Stomach smooth muscle (tissue), 2 donors: Measurements from ENCODE around the gene FANCC.
A peak's percentile ranks its signal among the peaks of the same experiment; 100 is the strongest.

Experiments
- H3K27ac ChIP-seq: one replicate; pipeline ENCODE4 v1.7.0; 2013; ENCODE audit warnings: mild to moderate bottlenecking, low read length, inconsistent platforms
- H3K27me3 ChIP-seq, 2 donors: one replicate each; pipeline ENCODE4 v1.7.0; 2013; ENCODE audit warnings: low read length in 2 of 2; ENCODE audit not compliant: insufficient read depth in 2 of 2, control insufficient read depth in 1 of 2
- H3K36me3 ChIP-seq, 2 donors: one replicate each; pipeline ENCODE4 v1.7.0; 2013; ENCODE audit warnings: low read length in 2 of 2; ENCODE audit not compliant: control insufficient read depth in 2 of 2, insufficient read depth in 2 of 2
- H3K4me1 ChIP-seq: one replicate; pipeline ENCODE4 v1.7.0; 2013; ENCODE audit warnings: low read length; ENCODE audit not compliant: control insufficient read depth, insufficient read depth
- H3K4me3 ChIP-seq, 2 donors: one replicate each; pipeline ENCODE4 v1.7.0; 2013; ENCODE audit warnings: low read length in 2 of 2
- H3K9ac ChIP-seq, 2 donors: one replicate each; pipeline ENCODE4 v1.7.0; 2013; ENCODE audit warnings: low read length in 2 of 2, mild to moderate bottlenecking in 1 of 2
- H3K9me3 ChIP-seq, 2 donors: one replicate each; pipeline ENCODE4 v1.7.0; 2013; ENCODE audit warnings: low read length in 2 of 2; ENCODE audit not compliant: control insufficient read depth in 2 of 2
- donor health status: healthy.
- donor health status: Pancreatic carcinoma.

FANCC gene

GRCh38 chr9:95142315-95142714 lies 175.2 kb downstream of the FANCC start:
- H3K27me3 ChIP-seq, result no peaks in the 10 kb centered on the region
- H3K27ac ChIP-seq, result no peak overlapping the region
- H3K9ac ChIP-seq, result no peak overlapping the region
- H3K36me3 ChIP-seq, result peaks cover 0 to 5% of the 10 kb centered on the region in 2 donors
- no peak overlapping the region for H3K4me3 ChIP-seq
- peaks cover 25% of the 10 kb centered on the region for H3K4me1 ChIP-seq
- no peaks in the 10 kb centered on the region for H3K9me3 ChIP-seq

GRCh38 chr9:95140821-95141220 lies 176.7 kb downstream of the FANCC start:
- Histone ChIP-seq H3K27ac (no peak overlapping the region), H3K4me3 (no peak overlapping the region), H3K4me1 (peaks cover 27% of the 10 kb centered on the region), H3K27me3 (no peaks in the 10 kb centered on the region), H3K9me3 (no peaks in the 10 kb centered on the region), H3K36me3 (peaks cover 0 to 5% of the 10 kb centered on the region in 2 donors), H3K9ac (no peak overlapping the region)

- Histone ChIP-seq H3K4me1 (peaks cover 25% of the 10 kb centered on the region), H3K36me3 (peaks cover 0 to 2% of the 10 kb centered on the region in 2 donors), H3K9ac (no peak overlapping the region), H3K27me3 (no peaks in the 10 kb centered on the region), H3K4me3 (no peak overlapping the region), H3K9me3 (no peaks in the 10 kb centered on the region), H3K27ac (no peak overlapping the region)
Measured at GRCh38 chr9:95139126-95139525, 178.4 kb downstream of the FANCC start.

GRCh38 chr9:95138474-95138873 lies 179.0 kb downstream of the FANCC start:
- peaks cover 20% of the 10 kb centered on the region for H3K4me1 ChIP-seq
- H3K36me3 ChIP-seq, result peaks cover 0 to 2% of the 10 kb centered on the region in 2 donors
- no peaks in the 10 kb centered on the region for H3K27me3 ChIP-seq
- no peak overlapping the region for H3K27ac ChIP-seq
- H3K9me3 ChIP-seq, result no peaks in the 10 kb centered on the region
- H3K4me3 ChIP-seq, result no peak overlapping the region
- no peak overlapping the region for H3K9ac ChIP-seq

- H3K36me3 ChIP-seq, result peaks cover 0 to 2% of the 10 kb centered on the region in 2 donors
- no peaks in the 10 kb centered on the region for H3K27me3 ChIP-seq
- H3K4me1 ChIP-seq, result peaks cover 20% of the 10 kb centered on the region
- peak overlapping the region in 1 of 2 donors; percentile 47 for H3K4me3 ChIP-seq
- H3K27ac ChIP-seq, result peak overlapping the region; percentile 18
- H3K9me3 ChIP-seq, result no peaks in the 10 kb centered on the region
- H3K9ac ChIP-seq, result peak overlapping the region in 1 of 2 donors; percentile 13
Measured at GRCh38 chr9:95137587-95138145, 179.8 kb downstream of the FANCC start.

GRCh38 chr9:95135756-95136155 lies 181.8 kb downstream of the FANCC start:
- no peak overlapping the region for H3K9ac ChIP-seq

GRCh38 chr9:95134457-95134881 lies 183.0 kb downstream of the FANCC start:
- H3K36me3 ChIP-seq, result peaks cover 0 to 2% of the 10 kb centered on the region in 2 donors
- H3K9ac ChIP-seq, result no peak overlapping the region
- H3K27ac ChIP-seq, result no peak overlapping the region
- no peaks in the 10 kb centered on the region for H3K27me3 ChIP-seq
- peaks cover 27% of the 10 kb centered on the region for H3K4me1 ChIP-seq
- H3K9me3 ChIP-seq, result no peaks in the 10 kb centered on the region
- H3K4me3 ChIP-seq, result no peak overlapping the region

More at GRCh38 chr9:95135756-95136155, 181.8 kb downstream of the FANCC start:
- Histone ChIP-seq H3K4me1 (peaks cover 27% of the 10 kb centered on the region), H3K9me3 (no peaks in the 10 kb centered on the region), H3K27ac (no peak overlapping the region), H3K36me3 (peaks cover 0 to 2% of the 10 kb centered on the region in 2 donors), H3K27me3 (no peaks in the 10 kb centered on the region), H3K4me3 (no peak overlapping the region)

- Histone ChIP-seq H3K4me1 (peaks cover 20% of the 10 kb centered on the region), H3K27ac (no peak overlapping the region), H3K4me3 (no peak overlapping the region), H3K27me3 (no peaks in the 10 kb centered on the region), H3K9me3 (no peaks in the 10 kb centered on the region), H3K9ac (no peak overlapping the region), H3K36me3 (peaks cover 0 to 2% of the 10 kb centered on the region in 2 donors)
Measured at GRCh38 chr9:95133325-95133705, 184.2 kb downstream of the FANCC start.

GRCh38 chr9:95132366-95133324 lies 184.9 kb downstream of the FANCC start:
- Histone ChIP-seq H3K27me3 (no peaks in the 10 kb centered on the region), H3K4me1 (peaks cover 13% of the 10 kb centered on the region), H3K27ac (no peak overlapping the region), H3K9me3 (no peaks in the 10 kb centered on the region), H3K4me3 (no peak overlapping the region), H3K36me3 (peaks cover 0 to 2% of the 10 kb centered on the region in 2 donors), H3K9ac (no peak overlapping the region)

GRCh38 chr9:95131023-95131943 lies 186.2 kb downstream of the FANCC start:
- Histone ChIP-seq H3K4me1 (peaks cover 19% of the 10 kb centered on the region), H3K9me3 (no peaks in the 10 kb centered on the region), H3K9ac (no peak overlapping the region), H3K27ac (no peak overlapping the region), H3K4me3 (peak overlapping the region in 1 of 2 donors; percentile 15), H3K27me3 (no peaks in the 10 kb centered on the region), H3K36me3 (peaks cover 0 to 2% of the 10 kb centered on the region in 2 donors)
